H1 (cell line): ENCODE data around the gene FANK1.

Experiments
- CHD2 ChIP-seq: IDR thresholded peaks from 2 replicates; pipeline ENCODE4 v1.6.1; 2012; ENCODE audit warnings: low read length, improper control_type of control experiment
- POLR2AphosphoS5 ChIP-seq: IDR thresholded peaks from 2 replicates; pipeline ENCODE4 v1.6.1; 2011; ENCODE audit warnings: low read depth, low read length

DNA sequence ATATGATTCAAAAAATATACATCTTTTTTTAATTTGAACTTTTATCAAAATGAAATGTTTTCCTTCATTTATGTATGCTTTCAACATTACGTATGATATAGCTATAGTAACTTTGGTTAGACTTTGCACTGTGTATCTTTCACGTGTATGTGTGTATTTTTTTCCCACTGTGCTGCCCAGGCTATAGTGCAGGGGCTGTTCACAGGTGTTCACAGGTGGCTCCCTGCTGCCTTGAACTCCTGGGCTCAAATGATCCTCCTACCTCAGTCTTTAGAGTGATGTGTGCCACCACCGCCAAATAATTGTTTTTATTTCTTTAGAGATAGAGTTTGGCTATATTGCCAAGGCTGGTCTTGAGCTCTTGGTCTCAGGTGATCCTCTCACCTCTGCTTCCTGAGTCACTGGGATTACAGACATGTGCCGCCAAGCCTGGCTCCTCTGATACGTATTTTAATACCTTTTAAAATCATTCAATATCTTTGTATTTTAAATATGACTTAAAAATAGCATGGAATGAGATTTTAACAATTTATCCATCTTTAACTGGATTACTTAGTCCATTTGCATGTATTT lies 29.0 kb downstream of the FANK1 start:
- no peak for TF ChIP-seq CHD2
- no peak for TF ChIP-seq POLR2AphosphoS5
